M059J (cell line): ENCODE measurements around the gene EXOC6B. TPM values are rescaled to one million over a fixed set of nuclear protein-coding genes. Genes with fewer than 3 reads are reported as not detected.
A peak's percentile ranks its signal among the peaks of the same experiment; 100 is the strongest.

ENCODE experiments used
- DNase-seq: peaks from one replicate; pipeline ENCODE4 v3.0.0-alpha.2; 2012; ENCODE audit warnings: low read depth
- total RNA-seq: library from RNA; depleted of rRNA; stranded (reverse); fragments of >200 nt; shearing (Covaris generic); gene quantifications from 2 replicates; pipeline ENCODE4 v1.2.3, GENCODE V29; 2014

The EXOC6B gene
- total RNA-seq, 1 experiment from 2014 or later, result 18.5 TPM

- DNase-seq, result no peak
Observed at GRCh38 chr2:72743481-72743880, 82.4 kb downstream of the EXOC6B start.

DNA sequence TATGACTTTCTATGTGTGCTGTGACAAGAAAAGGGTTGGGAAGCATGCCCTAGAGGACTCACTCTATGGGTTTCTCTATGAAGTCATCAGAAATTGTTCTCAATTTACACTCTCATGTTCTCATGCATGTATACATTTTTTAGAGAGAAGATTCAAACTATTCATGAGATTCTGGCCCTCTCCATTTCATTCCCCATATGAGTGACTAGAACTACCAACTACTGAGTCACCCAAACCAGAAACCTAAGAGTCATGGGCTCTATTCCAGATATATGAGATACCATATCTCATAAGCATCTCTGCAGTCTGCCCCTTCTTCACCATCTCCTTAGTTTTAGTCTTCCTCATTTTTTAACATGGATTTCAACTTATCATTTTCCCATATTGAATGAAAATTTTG lies 87.7 kb downstream of the EXOC6B start:
- no peak for DNase-seq

- no peak for DNase-seq
Observed at GRCh38 chr2:72734432-72734831, 91.4 kb downstream of the EXOC6B start.

- DNase-seq, result no peak
Observed at GRCh38 chr2:72731116-72731515, 94.7 kb downstream of the EXOC6B start.

GRCh38 chr2:72727356-72727755 lies 98.5 kb downstream of the EXOC6B start:
- DNase-seq, result no peak

GRCh38 chr2:72723769-72724370 lies 102.0 kb downstream of the EXOC6B start:
- DNase-seq, result no peak

DNA sequence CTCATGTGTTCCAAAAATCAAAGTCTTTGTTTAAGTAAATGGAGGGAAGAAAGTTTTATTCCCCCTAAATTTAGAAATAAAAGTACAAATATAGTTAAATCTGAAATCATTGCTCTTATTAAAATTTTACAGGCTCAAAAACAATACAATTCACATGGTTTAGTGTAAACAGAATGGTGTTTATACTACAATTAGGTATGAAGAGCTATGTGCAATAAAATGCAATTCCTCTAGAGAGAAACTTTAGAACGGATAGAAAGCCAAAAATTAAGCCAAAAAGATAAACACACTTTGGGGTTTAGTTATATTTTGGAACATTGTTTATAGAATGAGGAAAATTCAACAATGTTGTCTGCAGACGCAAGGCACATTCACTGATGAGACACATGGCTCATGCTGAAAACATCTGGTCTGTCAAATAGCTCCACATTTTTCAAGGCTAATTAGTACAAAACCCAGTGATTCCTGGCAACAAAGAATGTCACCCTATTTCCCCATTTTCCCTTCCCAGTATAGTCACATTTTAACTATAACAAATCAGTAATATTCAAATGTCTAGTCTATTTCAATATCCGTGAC lies 103.3 kb downstream of the EXOC6B start:
- DNase-seq, result peak; percentile 72

DNA sequence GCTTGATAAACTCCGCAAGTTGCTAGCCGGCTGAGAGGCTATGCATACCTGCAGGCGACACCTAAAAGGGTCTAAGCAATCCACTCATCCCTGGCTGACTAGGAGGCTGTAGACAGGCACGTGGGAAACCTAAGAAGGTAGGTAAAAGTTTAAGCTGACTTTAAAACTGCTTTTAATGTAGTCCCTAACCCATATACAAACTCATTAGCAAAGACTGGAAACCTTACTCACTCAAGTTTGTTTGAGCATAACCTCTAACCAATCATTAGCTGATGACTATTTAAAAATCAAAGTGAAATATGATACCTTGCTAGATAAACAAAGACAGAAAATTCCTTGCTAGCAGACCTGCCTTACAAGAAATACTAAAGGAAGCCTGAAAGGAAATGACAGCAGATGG lies 106.4 kb downstream of the EXOC6B start:
- DNase-seq, result peak; percentile 51

- peak; percentile 60 for DNase-seq
Observed at GRCh38 chr2:72718876-72719275, 107.0 kb downstream of the EXOC6B start.

DNA sequence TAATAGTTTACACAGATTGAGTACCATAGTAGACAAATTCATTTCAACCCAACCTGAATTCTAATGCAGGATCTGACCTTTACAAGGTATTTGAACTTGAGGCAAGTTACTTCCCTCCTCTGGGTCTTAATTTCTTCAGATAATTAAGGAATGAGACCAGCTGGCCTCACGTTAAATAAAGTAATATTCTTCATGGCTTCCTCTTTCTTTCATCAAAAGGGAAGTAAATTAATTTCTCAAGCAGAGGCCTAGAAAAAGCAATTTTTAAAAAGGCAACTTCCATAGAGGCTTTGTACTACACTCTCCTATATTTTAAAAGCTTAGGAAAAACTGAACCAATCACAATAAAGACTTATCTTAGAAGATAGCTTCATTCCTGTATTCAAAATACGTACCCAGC lies 109.2 kb downstream of the EXOC6B start:
- no peak for DNase-seq

DNA sequence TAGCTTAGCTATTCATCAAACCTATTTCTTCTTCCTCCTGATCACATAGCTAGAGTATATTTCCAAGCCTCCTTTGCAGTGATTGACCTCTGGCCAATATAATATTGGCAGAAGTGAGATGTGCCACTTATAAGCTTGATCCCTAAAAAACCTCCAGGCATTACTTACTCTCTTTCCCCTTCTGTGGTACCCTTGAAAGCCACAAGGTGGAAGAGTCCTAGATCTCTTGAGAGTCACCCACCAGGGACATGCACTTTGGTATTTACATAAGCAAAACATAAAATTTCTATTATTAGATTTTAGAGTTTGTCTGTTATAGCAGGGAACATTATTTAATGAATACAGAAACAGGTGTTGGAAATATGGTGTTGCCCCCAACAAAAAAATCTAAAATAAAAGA lies 112.0 kb downstream of the EXOC6B start:
- no peak for DNase-seq

- no peak for DNase-seq
Observed at GRCh38 chr2:72712977-72713376, 112.9 kb downstream of the EXOC6B start.

GRCh38 chr2:72712304-72712703 lies 113.5 kb downstream of the EXOC6B start:
- DNase-seq, result no peak

- no peak for DNase-seq
Observed at GRCh38 chr2:72710418-72711152, 115.2 kb downstream of the EXOC6B start.

- no peak for DNase-seq
Observed at GRCh38 chr2:72708236-72708635, 117.6 kb downstream of the EXOC6B start.

- no peak for DNase-seq
Observed at GRCh38 chr2:72698300-72698699, 127.5 kb downstream of the EXOC6B start.

DNA sequence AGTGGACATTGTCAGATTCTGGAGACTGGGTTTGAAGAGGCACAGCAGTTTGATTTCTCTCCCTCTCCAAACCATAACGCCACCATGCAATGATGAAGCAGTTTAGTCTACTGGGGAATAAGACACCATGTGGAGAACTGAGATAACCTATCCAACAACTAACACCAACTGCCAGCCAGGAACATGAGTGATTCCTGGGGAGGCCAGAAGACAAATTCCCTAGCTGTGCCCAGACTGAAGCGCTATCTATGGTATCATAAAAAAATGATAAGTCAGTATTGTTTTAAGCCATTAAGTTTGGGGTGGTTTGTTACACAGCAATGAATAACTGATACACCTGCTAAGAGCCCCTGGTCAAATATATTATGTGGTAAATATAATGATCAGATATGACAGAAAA lies 129.3 kb downstream of the EXOC6B start:
- DNase-seq, result no peak

GRCh38 chr2:72695676-72696075 lies 130.2 kb downstream of the EXOC6B start:
- no peak for DNase-seq

GRCh38 chr2:72694715-72695496 lies 130.9 kb downstream of the EXOC6B start:
- peak; percentile 78 for DNase-seq

DNA sequence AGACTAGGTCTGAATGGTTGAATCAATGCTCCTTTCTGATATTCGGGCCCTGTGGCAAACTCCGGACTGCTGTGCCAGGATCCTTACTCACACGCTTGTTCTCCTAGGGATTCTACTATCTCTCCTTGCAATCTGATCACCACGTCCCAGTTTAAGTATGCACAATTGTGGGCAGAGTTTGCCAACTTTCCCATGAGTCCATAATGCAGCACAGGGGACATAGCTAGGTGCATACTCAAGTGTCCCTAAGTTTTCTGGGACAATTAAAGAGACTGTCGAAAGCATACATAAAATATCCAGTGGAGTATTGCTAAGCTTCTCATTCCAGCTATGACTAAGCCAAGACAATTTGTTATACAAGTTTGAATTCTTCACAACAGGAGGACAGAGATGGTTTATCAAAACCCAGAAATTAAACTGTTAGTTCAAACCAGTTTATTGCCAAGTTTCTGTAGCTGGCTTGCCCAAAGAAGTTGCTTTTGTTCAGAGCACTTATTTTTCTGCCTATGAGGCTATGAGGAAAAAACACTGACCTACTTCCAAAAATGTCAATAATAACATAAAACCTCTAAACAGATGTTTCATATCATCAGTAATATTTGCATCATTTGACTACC lies 136.1 kb downstream of the EXOC6B start:
- peak; percentile 44 for DNase-seq

DNA sequence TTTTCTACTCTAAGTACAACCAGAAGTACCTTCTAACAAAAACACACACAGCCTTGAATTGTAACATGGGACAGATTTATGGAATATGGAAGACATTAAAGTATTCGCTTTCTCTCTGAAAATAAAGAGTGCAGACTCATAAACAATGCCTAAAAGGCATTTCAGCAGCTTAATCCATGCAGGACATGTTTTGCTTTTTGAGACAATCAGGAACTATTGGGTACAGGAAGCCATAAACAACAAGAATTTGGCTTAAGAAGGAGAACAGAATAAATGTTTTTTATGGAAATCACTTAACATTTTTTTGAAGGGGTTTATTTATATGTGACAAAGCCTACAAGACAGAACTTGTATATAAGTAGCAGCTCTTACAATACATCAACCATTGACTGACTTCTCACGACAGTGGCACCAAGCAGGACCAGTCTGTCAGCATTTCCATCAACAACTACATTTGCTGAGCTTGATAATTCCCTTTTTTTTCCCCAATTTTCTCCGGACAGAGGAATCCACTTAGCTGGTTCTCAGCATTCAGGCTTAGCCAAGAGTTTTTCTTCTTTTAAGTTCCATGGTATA lies 140.1 kb downstream of the EXOC6B start:
- DNase-seq, result no peak

DNA sequence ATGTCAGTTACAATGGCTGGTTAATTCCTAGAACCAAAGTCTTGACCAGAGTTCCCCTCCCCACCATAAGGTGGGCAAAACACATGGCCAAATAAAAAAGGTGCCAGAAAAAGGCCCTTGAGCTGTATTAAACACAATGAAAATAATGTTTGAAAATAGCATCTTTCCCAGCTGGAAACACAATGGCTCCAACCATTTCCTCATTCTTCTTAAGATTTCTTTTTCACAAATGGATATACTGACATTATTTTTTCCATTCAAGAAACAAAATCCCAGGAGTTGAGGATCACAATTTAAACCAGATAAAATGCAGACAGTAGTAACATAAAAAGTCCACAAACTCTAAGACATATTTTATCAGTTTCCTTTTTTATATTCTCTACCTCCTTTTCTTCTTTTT lies 143.8 kb downstream of the EXOC6B start:
- DNase-seq, result no peak
